B cell (primary cell): ENCODE measurements around the gene YAP1. TPM values are rescaled to one million over a fixed set of nuclear protein-coding genes. Genes with fewer than 3 reads are reported as not detected.

Experiments used
- ATAC-seq: fragments of 200-7000 bp; cut with Tn5 transposase; one replicate; pipeline ENCODE4 v1.10.0; 2021; ENCODE audit warnings: low read depth, mild to moderate bottlenecking, moderate number of reproducible peaks, moderate library complexity
- CTCF ChIA-PET: fragments of 350-600 bp; sonication (Branson Sonifier 250); formaldehyde crosslinking; loops from one replicate; lab custom pipeline; 2021; ENCODE audit warnings: antibody characterized with exemption, inconsistent platforms; lab: Charles Lee
- POLR2A ChIA-PET: fragments of 350-600 bp; sonication (Branson Sonifier 250); formaldehyde crosslinking; loops from one replicate; lab custom pipeline; 2021; ENCODE audit warnings: antibody characterized with exemption; lab: Charles Lee
- DNase-seq: peaks from one replicate; pipeline ENCODE4 v3.0.0; 2013
- H2AFZ ChIP-seq: 2 replicates; pipeline ENCODE4 v1.6.1; 2012; ENCODE audit warnings: mild to moderate bottlenecking, low read depth, low read length; ENCODE audit not compliant: insufficient read depth, poor library complexity, severe bottlenecking
- H3K27ac ChIP-seq, 2 donors: 1 replicate in 1 of 2; 2 replicates in 1 of 2; pipeline ENCODE4 v1.5.1; 2012 to 2013; ENCODE audit warnings: low read length in 2 of 2, mild to moderate bottlenecking in 2 of 2, moderate library complexity in 1 of 2
- H3K27me3 ChIP-seq, 4 experiments: fragments of 200-600 bp in 1 of 4; sonication (generic) in 1 of 4; replicated peaks in 1 of 4; 1 replicate in 2 of 4; 2 replicates in 2 of 4; pipeline versions ENCODE4 v1.6.1 to v1.7.0; 2013 to 2016; ENCODE audit warnings: low read length in 3 of 4, mild to moderate bottlenecking in 2 of 4, mixed read lengths in 1 of 4, moderate library complexity in 1 of 4; ENCODE audit not compliant: insufficient read depth in 4 of 4, control insufficient read depth in 3 of 4; ENCODE audit errors: control extremely low read depth in 1 of 4
- H3K36me3 ChIP-seq, 2 experiments: replicated peaks in 1 of 2; 1 replicate in 1 of 2; 2 replicates in 1 of 2; pipeline versions ENCODE4 v1.6.1 to v1.7.1; 2013; ENCODE audit warnings: low read length in 1 of 2; ENCODE audit not compliant: insufficient read depth in 2 of 2, control insufficient read depth in 1 of 2; ENCODE audit errors: control extremely low read depth in 1 of 2, extremely low read depth in 1 of 2
- H3K4me1 ChIP-seq, 2 donors: fragments of 200-600 bp in 1 of 2; sonication (generic) in 1 of 2; 1 replicate in 1 of 2; 2 replicates in 1 of 2; pipeline versions ENCODE4 v1.5.1 to v1.6.1; 2013 to 2017; ENCODE audit warnings: low read length in 2 of 2; ENCODE audit not compliant: control insufficient read depth in 2 of 2, insufficient read depth in 2 of 2
- H3K4me2 ChIP-seq: replicated peaks from 2 replicates; pipeline ENCODE3; 2012; ENCODE audit warnings: mild to moderate bottlenecking, low read depth, low read length; ENCODE audit not compliant: poor library complexity, severe bottlenecking
- H3K4me3 ChIP-seq, 5 experiments: fragments of 200-600 bp in 1 of 5; sonication (generic) in 1 of 5; 1 replicate in 3 of 5; 2 replicates in 2 of 5; pipeline versions ENCODE4 v1.5.1 to v1.7.0; 2011 to 2016; ENCODE audit warnings: low read length in 4 of 5, mild to moderate bottlenecking in 4 of 5, low read depth in 2 of 5, control low read depth in 1 of 5, moderate library complexity in 1 of 5; ENCODE audit not compliant: insufficient read depth in 1 of 5; ENCODE audit errors: control extremely low read depth in 1 of 5, extremely low read depth in 1 of 5
- H3K79me2 ChIP-seq: fragments of 200-600 bp; sonication (generic); one replicate; pipeline ENCODE4 v1.6.0; 2016; ENCODE audit warnings: low read length; ENCODE audit not compliant: control insufficient read depth, insufficient read depth
- H3K9ac ChIP-seq: fragments of 200-600 bp; sonication (generic); 2 replicates; pipeline ENCODE4 v1.6.1; 2017; ENCODE audit warnings: mild to moderate bottlenecking, low read length, moderate library complexity
- H3K9me3 ChIP-seq, 3 donors: one replicate each; pipeline versions ENCODE4 v1.6.1 to v1.7.1; 2013; ENCODE audit warnings: low read length in 2 of 3; ENCODE audit not compliant: control insufficient read depth in 2 of 3, insufficient read depth in 1 of 3; ENCODE audit errors: control extremely low read depth in 1 of 3
- H4K20me1 ChIP-seq: 2 replicates; pipeline ENCODE4 v1.6.0; 2012; ENCODE audit warnings: mild to moderate bottlenecking, low read length; ENCODE audit not compliant: insufficient read depth, control insufficient read depth, poor library complexity, severe bottlenecking
- H3K27ac Mint-ChIP-seq: one replicate; pipeline ENCODE4 v1.8.0; 2021; ENCODE audit warnings: mixed read lengths
- H3K27me3 Mint-ChIP-seq: one replicate; pipeline ENCODE4 v1.8.0; 2021; ENCODE audit warnings: mixed read lengths
- H3K4me1 Mint-ChIP-seq: one replicate; pipeline ENCODE4 v1.8.0; 2021; ENCODE audit warnings: mixed read lengths
- H3K4me3 Mint-ChIP-seq: one replicate; pipeline ENCODE4 v1.8.0; 2021; ENCODE audit warnings: mixed read lengths
- H3K9me3 Mint-ChIP-seq: one replicate; pipeline ENCODE4 v1.8.0; 2022; ENCODE audit warnings: mixed read lengths; ENCODE audit not compliant: insufficient read depth
- EZH2 ChIP-seq: IDR thresholded peaks from 2 replicates; pipeline ENCODE4 v1.6.1; 2012; ENCODE audit warnings: borderline replicate concordance, low read depth, mild to moderate bottlenecking, moderate library complexity, low read length; ENCODE audit not compliant: insufficient read depth, poor library complexity, severe bottlenecking
- WGBS: methylation state at CpG from one replicate; pipeline ENCODE4 v1.1.5; 2013; ENCODE audit warnings: missing lambda C conversion rate; ENCODE audit not compliant: insufficient coverage; 5-methylcytosine and 5-hydroxymethylcytosine counted together
- intact Hi-C: fragments of 100-400 bp; cut with micrococcal nuclease; formaldehyde crosslinking; loops from one replicate; pipeline ENCODE4 v1.10.0; 2022
- polyA plus RNA-seq: library from polyadenylated mRNA; depleted of rRNA; stranded (reverse); fragments of >200 nt; gene quantifications from 2 replicates; pipeline ENCODE4 v1.2.3, GENCODE V29; 2012
- total RNA-seq, 2 donors: library from RNA; stranded (reverse); fragments of 120-200 nt in 1 of 2; gene quantifications; 1 replicate in 1 of 2; 2 replicates in 1 of 2; pipeline versions ENCODE4 v1.2.3 to v1.2.4, GENCODE V29; 2013 to 2022
- TF ChIP-seq, protein P1 (sequence below): fragments of 200-600 bp; IDR thresholded peaks from one replicate; pipeline ENCODE4 v1.8.0; 2022; ENCODE audit warnings: antibody characterized with exemption, mild to moderate bottlenecking

Gene YAP1
- total and polyA plus RNA-seq, 2 donors (not counting 1 experiment from before 2014, with no cell fraction given), result not detected

DNA sequence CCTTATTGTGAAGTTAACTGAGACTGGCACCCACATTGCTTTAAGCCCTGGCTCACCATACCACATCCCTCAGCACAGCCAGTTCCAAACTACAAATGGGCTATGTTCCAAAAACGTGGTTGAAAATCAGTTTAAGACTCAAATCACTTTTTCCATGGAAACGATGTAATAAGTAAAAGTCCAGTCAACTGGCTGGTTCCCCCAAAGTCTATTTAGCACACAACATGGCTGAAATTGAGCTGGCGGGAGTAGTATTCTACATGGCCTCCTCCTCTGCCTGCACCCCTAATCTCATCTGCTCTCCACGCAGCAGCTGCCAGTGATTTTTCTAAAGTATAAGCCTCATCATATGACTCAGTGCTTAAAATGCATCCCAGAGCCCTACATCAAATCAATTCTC lies 166.1 kb downstream of the YAP1 start:
- ATAC-seq, result no peak
- POLR2A ChIA-PET, result no interaction called here
- peaks cover 0 to 34% (median 20%) of the 10 kb centered on the region in 4 experiments for H3K27me3 ChIP-seq
- no peaks in the 10 kb centered on the region for H3K36me3 ChIP-seq
- intact Hi-C loops, result no loop called here
- no peaks in the 10 kb centered on the region for H3K79me2 ChIP-seq
- TF ChIP-seq EZH2, result no peak
- TF ChIP-seq, protein P1, sequence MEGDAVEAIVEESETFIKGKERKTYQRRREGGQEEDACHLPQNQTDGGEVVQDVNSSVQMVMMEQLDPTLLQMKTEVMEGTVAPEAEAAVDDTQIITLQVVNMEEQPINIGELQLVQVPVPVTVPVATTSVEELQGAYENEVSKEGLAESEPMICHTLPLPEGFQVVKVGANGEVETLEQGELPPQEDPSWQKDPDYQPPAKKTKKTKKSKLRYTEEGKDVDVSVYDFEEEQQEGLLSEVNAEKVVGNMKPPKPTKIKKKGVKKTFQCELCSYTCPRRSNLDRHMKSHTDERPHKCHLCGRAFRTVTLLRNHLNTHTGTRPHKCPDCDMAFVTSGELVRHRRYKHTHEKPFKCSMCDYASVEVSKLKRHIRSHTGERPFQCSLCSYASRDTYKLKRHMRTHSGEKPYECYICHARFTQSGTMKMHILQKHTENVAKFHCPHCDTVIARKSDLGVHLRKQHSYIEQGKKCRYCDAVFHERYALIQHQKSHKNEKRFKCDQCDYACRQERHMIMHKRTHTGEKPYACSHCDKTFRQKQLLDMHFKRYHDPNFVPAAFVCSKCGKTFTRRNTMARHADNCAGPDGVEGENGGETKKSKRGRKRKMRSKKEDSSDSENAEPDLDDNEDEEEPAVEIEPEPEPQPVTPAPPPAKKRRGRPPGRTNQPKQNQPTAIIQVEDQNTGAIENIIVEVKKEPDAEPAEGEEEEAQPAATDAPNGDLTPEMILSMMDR, result no peak
- H3K9me3 ChIP-seq, result no peaks in the 10 kb centered on the region
- Mint-ChIP-seq H3K4me1 (peaks cover 4% of the 10 kb centered on the region), H3K27me3 (peaks cover 51% of the 10 kb centered on the region), H3K27ac (no peak overlapping the region), H3K4me3 (no peak overlapping the region), H3K9me3 (no peaks in the 10 kb centered on the region)
- 73% methylated on average over 3 of the region's 4 CpGs for WGBS
- H2AFZ ChIP-seq, result no peak overlapping the region
- no peak overlapping the region for H3K4me2 ChIP-seq
- CTCF ChIA-PET, result no interaction called here
- H3K27ac ChIP-seq, result no peak overlapping the region
- DNase-seq, result no peak
- no peak overlapping the region for H3K4me3 ChIP-seq
- no peak overlapping the region for H3K9ac ChIP-seq
- H3K4me1 ChIP-seq, result peaks cover 0 to 6% of the 10 kb centered on the region in 2 donors
- no peaks in the 10 kb centered on the region for H4K20me1 ChIP-seq

DNA sequence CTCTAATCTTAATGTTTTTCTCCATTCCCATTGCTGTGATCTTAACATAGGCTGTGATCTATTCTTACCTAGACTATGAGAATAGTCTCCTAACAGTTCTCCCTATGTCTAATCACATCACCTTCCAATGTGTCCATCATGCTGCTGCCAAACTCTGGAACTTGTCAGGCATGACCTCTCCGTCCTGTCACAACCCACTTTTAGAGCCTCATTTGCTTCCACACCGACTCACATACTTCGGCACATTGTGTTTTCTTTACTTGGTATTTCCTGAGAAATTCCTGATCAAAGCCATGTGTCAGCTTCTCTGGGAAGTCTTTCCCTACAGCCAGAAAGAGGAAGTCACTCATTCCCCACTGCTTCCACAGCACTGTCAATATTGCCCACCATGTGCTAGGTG lies 166.5 kb downstream of the YAP1 start:
- Histone ChIP-seq H3K4me2 (no peak overlapping the region), H3K9me3 (peaks cover 0 to 4% (median 0%) of the 10 kb centered on the region in 3 donors), H4K20me1 (no peaks in the 10 kb centered on the region), H3K4me1 (peaks cover 0 to 6% of the 10 kb centered on the region in 2 donors), H3K79me2 (no peaks in the 10 kb centered on the region), H3K27me3 (peaks cover 0 to 34% (median 19%) of the 10 kb centered on the region in 4 experiments), H3K27ac (no peak overlapping the region), H3K9ac (no peak overlapping the region), H3K36me3 (no peaks in the 10 kb centered on the region), H3K4me3 (no peak overlapping the region), H2AFZ (no peak overlapping the region)
- TF ChIP-seq, protein P1, result no peak
- TF ChIP-seq EZH2, result no peak
- ChIA-PET POLR2A (no interaction called here), CTCF (no interaction called here)
- H3K9me3 Mint-ChIP-seq, result no peaks in the 10 kb centered on the region
- intact Hi-C loops, result no loop called here
- DNase-seq (no peak), ATAC-seq (no peak)
- WGBS, result 74% methylated on average over 3 of the region's 3 CpGs
- H3K27me3 Mint-ChIP-seq, result peaks cover 47% of the 10 kb centered on the region
- H3K4me1 Mint-ChIP-seq, result peaks cover 4% of the 10 kb centered on the region
- H3K4me3 Mint-ChIP-seq, result no peak overlapping the region
- no peak overlapping the region for H3K27ac Mint-ChIP-seq
